ENCODE data around the gene IL4R. TPM values are rescaled to one million over a fixed set of nuclear protein-coding genes. Genes with fewer than 3 reads are reported as not detected.

IL4R gene
- total RNA-seq, 4 donors from 2014 or later: 32.2 to 104 (median 71.9) TPM

- no peaks in the 10 kb centered on the region for H3K36me3 ChIP-seq
- no peak for TF ChIP-seq POLR2A (IDR thresholded peaks at IDR 0.05)
- no peak for TF ChIP-seq CTCF (IDR thresholded peaks at IDR 0.05)
- no peaks in the 10 kb centered on the region for H3K27me3 ChIP-seq
- peaks cover 0 to 6% (median 0%) of the 10 kb centered on the region in 4 donors for H3K4me1 ChIP-seq
- H3K4me3 ChIP-seq: no peak overlapping the region
- no peak overlapping the region for H3K27ac ChIP-seq
- no peaks in the 10 kb centered on the region for H3K9me3 ChIP-seq
- DNase-seq: peak in 1 of 3 donors; percentile 11
Measured at GRCh38 chr16:27381236-27381635, 67.5 kb downstream of the IL4R start.

- no peaks in the 10 kb centered on the region for H3K9me3 ChIP-seq
- no peaks in the 10 kb centered on the region for H3K27me3 ChIP-seq
- no peak overlapping the region for H3K27ac ChIP-seq
- TF ChIP-seq POLR2A (IDR thresholded peaks at IDR 0.05): no peak
- TF ChIP-seq CTCF (IDR thresholded peaks at IDR 0.05): no peak
- no peak overlapping the region for H3K4me3 ChIP-seq
- peaks cover 0 to 6% (median 0%) of the 10 kb centered on the region in 4 donors for H3K4me1 ChIP-seq
- DNase-seq: peak in 1 of 3 donors; percentile 41
- H3K36me3 ChIP-seq: no peaks in the 10 kb centered on the region
Measured at GRCh38 chr16:27381974-27382855, 68.4 kb downstream of the IL4R start.

- H3K4me3 ChIP-seq: no peak overlapping the region
- H3K27ac ChIP-seq: no peak overlapping the region
- no peaks in the 10 kb centered on the region for H3K36me3 ChIP-seq
- TF ChIP-seq CTCF (IDR thresholded peaks at IDR 0.05): no peak
- no peak for TF ChIP-seq POLR2A (IDR thresholded peaks at IDR 0.05)
- H3K4me1 ChIP-seq: no peaks in the 10 kb centered on the region
- DNase-seq: peak in 2 of 3 donors; percentile 26 to 51
- H3K9me3 ChIP-seq: no peaks in the 10 kb centered on the region
- no peaks in the 10 kb centered on the region for H3K27me3 ChIP-seq
Measured at GRCh38 chr16:27383556-27384243, 69.9 kb downstream of the IL4R start.

- Histone ChIP-seq H3K4me3 (no peak overlapping the region), H3K27me3 (no peaks in the 10 kb centered on the region), H3K27ac (no peak overlapping the region), H3K4me1 (no peaks in the 10 kb centered on the region), H3K9me3 (no peaks in the 10 kb centered on the region), H3K36me3 (no peaks in the 10 kb centered on the region)
- TF ChIP-seq POLR2A (IDR thresholded peaks at IDR 0.05) (no peak), CTCF (IDR thresholded peaks at IDR 0.05) (no peak)
- DNase-seq: no peak
Measured at GRCh38 chr16:27384425-27384824, 70.7 kb downstream of the IL4R start.

- Histone ChIP-seq H3K4me3 (no peak overlapping the region), H3K4me1 (no peaks in the 10 kb centered on the region), H3K27me3 (no peaks in the 10 kb centered on the region), H3K36me3 (no peaks in the 10 kb centered on the region), H3K27ac (no peak overlapping the region), H3K9me3 (no peaks in the 10 kb centered on the region)
- DNase-seq: no peak
- TF ChIP-seq POLR2A (IDR thresholded peaks at IDR 0.05): no peak
- no peak for TF ChIP-seq CTCF (IDR thresholded peaks at IDR 0.05)
Measured at GRCh38 chr16:27385398-27385797, 71.6 kb downstream of the IL4R start.

All from Peyer's patch (tissue), 4 donors.